Cardiac muscle cell (in vitro differentiated cells and primary cell): Measurements from ENCODE around the gene CAB39L. TPM values are rescaled to one million over a fixed set of nuclear protein-coding genes. Genes with fewer than 3 reads are reported as not detected.

Experiments used
- DNase-seq, 2 donors: peaks; one replicate each; pipeline versions ENCODE4 v3.0.0 to v3.0.0-alpha.2; 2010 to 2017; ENCODE audit warnings: low read depth in 1 of 2, low spot score in 1 of 2
- H3K27ac ChIP-seq: fragments of 200-600 bp; sonication (generic); 2 replicates; pipeline ENCODE4 v1.5.1; 2016
- H3K27me3 ChIP-seq: fragments of 200-600 bp; sonication (generic); 2 replicates; pipeline ENCODE4 v1.6.0; 2016; ENCODE audit warnings: control low read depth
- H3K36me3 ChIP-seq: fragments of 200-600 bp; sonication (generic); 2 replicates; pipeline ENCODE4 v1.5.1; 2016; ENCODE audit warnings: control low read depth
- H3K4me1 ChIP-seq: fragments of 200-600 bp; sonication (generic); 2 replicates; pipeline ENCODE4 v1.8.1; 2017; ENCODE audit warnings: low read depth, mild to moderate bottlenecking, mixed run types
- H3K4me3 ChIP-seq: fragments of 200-600 bp; sonication (generic); 2 replicates; pipeline ENCODE4 v1.5.1; 2016; ENCODE audit warnings: mild to moderate bottlenecking
- H3K9me3 ChIP-seq: fragments of 200-600 bp; sonication (generic); 2 replicates; pipeline ENCODE4 v1.5.1; 2017; ENCODE audit warnings: low read depth, mild to moderate bottlenecking, control low read depth
- polyA plus RNA-seq: library from polyadenylated mRNA; unstranded; fragments of >200 nt; fragmentation: Nextera tagmentation; extraction: Ambion mirVana; gene quantifications from 2 replicates; pipeline ENCODE4 v1.2.1, GENCODE V29; 2016
- total RNA-seq: library from RNA; depleted of rRNA; stranded (reverse); fragments of >200 nt; gene quantifications from 2 replicates; pipeline ENCODE4 v1.2.3, GENCODE V29; 2016
- TF ChIP-seq, protein P1 (sequence below): IDR thresholded peaks from 2 replicates; pipeline ENCODE4 v1.5.1; 2012; ENCODE audit warnings: low read depth, mild to moderate bottlenecking, low read length

Gene CAB39L
- total and polyA plus RNA-seq, 2 experiments from 2014 or later: 22.3 to 25.5 TPM

GRCh38 chr13:49262634-49263033 lies 181.2 kb downstream of the CAB39L start:
- TF ChIP-seq, protein P1, sequence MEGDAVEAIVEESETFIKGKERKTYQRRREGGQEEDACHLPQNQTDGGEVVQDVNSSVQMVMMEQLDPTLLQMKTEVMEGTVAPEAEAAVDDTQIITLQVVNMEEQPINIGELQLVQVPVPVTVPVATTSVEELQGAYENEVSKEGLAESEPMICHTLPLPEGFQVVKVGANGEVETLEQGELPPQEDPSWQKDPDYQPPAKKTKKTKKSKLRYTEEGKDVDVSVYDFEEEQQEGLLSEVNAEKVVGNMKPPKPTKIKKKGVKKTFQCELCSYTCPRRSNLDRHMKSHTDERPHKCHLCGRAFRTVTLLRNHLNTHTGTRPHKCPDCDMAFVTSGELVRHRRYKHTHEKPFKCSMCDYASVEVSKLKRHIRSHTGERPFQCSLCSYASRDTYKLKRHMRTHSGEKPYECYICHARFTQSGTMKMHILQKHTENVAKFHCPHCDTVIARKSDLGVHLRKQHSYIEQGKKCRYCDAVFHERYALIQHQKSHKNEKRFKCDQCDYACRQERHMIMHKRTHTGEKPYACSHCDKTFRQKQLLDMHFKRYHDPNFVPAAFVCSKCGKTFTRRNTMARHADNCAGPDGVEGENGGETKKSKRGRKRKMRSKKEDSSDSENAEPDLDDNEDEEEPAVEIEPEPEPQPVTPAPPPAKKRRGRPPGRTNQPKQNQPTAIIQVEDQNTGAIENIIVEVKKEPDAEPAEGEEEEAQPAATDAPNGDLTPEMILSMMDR: no peak
- Histone ChIP-seq H3K9me3 (no peaks in the 10 kb centered on the region), H3K36me3 (peaks cover 6% of the 10 kb centered on the region), H3K27ac (no peak overlapping the region), H3K4me1 (no peaks in the 10 kb centered on the region), H3K4me3 (no peak overlapping the region), H3K27me3 (no peaks in the 10 kb centered on the region)
- DNase-seq: no peak

- H3K36me3 ChIP-seq: peaks cover 14% of the 10 kb centered on the region
These were observed 184.3 kb downstream of the CAB39L start for GRCh38 chr13:49259586-49259985.

More at GRCh38 chr13:49259586-49259985, 184.3 kb downstream of the CAB39L start:
- H3K9me3 ChIP-seq: no peaks in the 10 kb centered on the region
- no peak overlapping the region for H3K4me3 ChIP-seq
- H3K27ac ChIP-seq: no peak overlapping the region
- no peaks in the 10 kb centered on the region for H3K27me3 ChIP-seq
- no peaks in the 10 kb centered on the region for H3K4me1 ChIP-seq
- TF ChIP-seq, protein P1: no peak
- no peak for DNase-seq

Other genes starting within 250 kb of the CAB39L start
- gene MLNR, start 223.7 kb downstream of the CAB39L start, total RNA-seq: not detected in 2 replicates
- 0.14 TPM in 1 of 2 replicates, not detected in the other for gene MLNR, start 223.7 kb downstream of the CAB39L start, polyA plus RNA-seq
- 4.0 and 9.1 TPM in 2 replicates for gene CDADC1, start 196.1 kb downstream of the CAB39L start, total RNA-seq
- gene CDADC1, start 196.1 kb downstream of the CAB39L start, polyA plus RNA-seq: 12.7 and 14.0 TPM in 2 replicates
- 7.5 and 9.1 TPM in 2 replicates for gene SETDB2, start 210 bp upstream of the CAB39L start, total RNA-seq
- 12.4 and 17.1 TPM in 2 replicates for gene SETDB2, start 210 bp upstream of the CAB39L start, polyA plus RNA-seq
- gene PHF11, start 51.9 kb upstream of the CAB39L start, total RNA-seq: 3.7 and 4.8 TPM in 2 replicates
- gene PHF11, start 51.9 kb upstream of the CAB39L start, polyA plus RNA-seq: 9.5 and 11.8 TPM in 2 replicates
- gene RCBTB1, start 141.5 kb upstream of the CAB39L start, total RNA-seq: 15.2 and 15.4 TPM in 2 replicates
- 16.5 and 17.2 TPM in 2 replicates for gene RCBTB1, start 141.5 kb upstream of the CAB39L start, polyA plus RNA-seq
- gene ARL11, start 184.4 kb upstream of the CAB39L start, total RNA-seq: 0.21 and 0.70 TPM in 2 replicates
- 0.21 and 1.1 TPM in 2 replicates for gene ARL11, start 184.4 kb upstream of the CAB39L start, polyA plus RNA-seq
- 79.8 and 104 TPM in 2 replicates for gene EBPL, start 247.4 kb upstream of the CAB39L start, total RNA-seq
- 75.1 and 105 TPM in 2 replicates for gene EBPL, start 247.4 kb upstream of the CAB39L start, polyA plus RNA-seq